ENCODE results near the gene TMEM139. TPM values are rescaled to one million over a fixed set of nuclear protein-coding genes. Genes with fewer than 3 reads are reported as not detected.
A peak's percentile ranks its signal among the peaks of the same experiment; 100 is the strongest.

The TMEM139 gene
- polyA plus RNA-seq, 3 donors: 0.55 TPM; not detected in 2

- H3K4me2 ChIP-seq (replicated peaks; ENCODE audit: extremely low read depth, low read length, poor library complexity, severe bottlenecking): peak overlapping the region; percentile 71
- H3K36me3 ChIP-seq (replicated peaks in 1 of 2; ENCODE audit: control insufficient read depth in 1 of 2, insufficient read depth in 2 of 2, low read length in 2 of 2): no peaks in the 10 kb centered on the region
- peaks cover 0 to 6% of the 10 kb centered on the region in 2 donors for H3K9me3 ChIP-seq (replicated peaks in 1 of 2; ENCODE audit: control insufficient read depth in 1 of 2, insufficient read depth in 1 of 2, low read length in 2 of 2)
- peaks cover 68 to 90% of the 10 kb centered on the region in 2 donors for H3K4me1 ChIP-seq (ENCODE audit: control insufficient read depth in 1 of 2, insufficient read depth in 2 of 2, low read length in 2 of 2)
- Mint-ChIP-seq H3K4me3 (peak overlapping the region in 1 of 2 donors; percentile 42), H3K27ac (peak overlapping the region; percentile 92 to 96 (median 95)), H3K9me3 (peaks cover 0 to 23% (median 11%) of the 10 kb centered on the region in 7 donors), H3K36me3 (peaks cover 6 to 20% of the 10 kb centered on the region in 2 donors), H3K27me3 (ENCODE audit: low read depth in 3 of 3) (peaks cover 0 to 2% (median 0%) of the 10 kb centered on the region in 3 donors), H3K4me1 (peaks cover 83% of the 10 kb centered on the region)
- no peak overlapping the region for H2AFZ ChIP-seq (ENCODE audit: insufficient read depth, low read depth, low read length, poor library complexity, severe bottlenecking)
- no CpG with 5 or more reads among the region's 1 CpG for WGBS (ENCODE audit: insufficient coverage)
- no peak for TF ChIP-seq CTCF (IDR thresholded peaks at IDR 0.05)
- no peak for DNase-seq
- H3K79me2 ChIP-seq (ENCODE audit: insufficient read depth, low read length): no peaks in the 10 kb centered on the region
- H3K27ac ChIP-seq (ENCODE audit: low read depth in 1 of 2, low read length in 2 of 2): peak overlapping the region; percentile 55 to 90
- no peak overlapping the region for H3K9ac ChIP-seq (ENCODE audit: insufficient read depth, low read length, poor library complexity, severe bottlenecking)
- intact Hi-C loops (cut with micrococcal nuclease): no loop called here
- no peaks in the 10 kb centered on the region for H3K27me3 ChIP-seq (ENCODE audit: control insufficient read depth in 2 of 2, insufficient read depth in 2 of 2, low read length in 2 of 2)
- peak overlapping the region in 1 of 3 experiments; percentile 64 for H3K4me3 ChIP-seq (replicated peaks in 1 of 3; ENCODE audit: low read depth in 2 of 3, low read length in 3 of 3)
- H4K20me1 ChIP-seq (ENCODE audit: insufficient read depth, low read length): no peaks in the 10 kb centered on the region
Measured at GRCh38 chr7:143238289-143238980, 46.3 kb upstream of the TMEM139 start.

GRCh38 chr7:143239813-143240212 lies 44.9 kb upstream of the TMEM139 start:
- peaks cover 6 to 20% of the 10 kb centered on the region in 2 donors for H3K36me3 Mint-ChIP-seq
- Histone ChIP-seq H3K79me2 (ENCODE audit: insufficient read depth, low read length) (no peaks in the 10 kb centered on the region), H3K9me3 (replicated peaks in 1 of 2; ENCODE audit: control insufficient read depth in 1 of 2, insufficient read depth in 1 of 2, low read length in 2 of 2) (peaks cover 0 to 6% of the 10 kb centered on the region in 2 donors), H2AFZ (ENCODE audit: insufficient read depth, low read depth, low read length, poor library complexity, severe bottlenecking) (no peak overlapping the region), H4K20me1 (ENCODE audit: insufficient read depth, low read length) (no peaks in the 10 kb centered on the region), H3K4me2 (replicated peaks; ENCODE audit: extremely low read depth, low read length, poor library complexity, severe bottlenecking) (peak overlapping the region; percentile 76), H3K27me3 (ENCODE audit: control insufficient read depth in 2 of 2, insufficient read depth in 2 of 2, low read length in 2 of 2) (no peaks in the 10 kb centered on the region), H3K4me3 (replicated peaks in 1 of 3; ENCODE audit: low read depth in 2 of 3, low read length in 3 of 3) (peak overlapping the region in 2 of 3 experiments; percentile 37 to 70), H3K9ac (ENCODE audit: insufficient read depth, low read length, poor library complexity, severe bottlenecking) (peak overlapping the region; percentile 51), H3K36me3 (replicated peaks in 1 of 2; ENCODE audit: control insufficient read depth in 1 of 2, insufficient read depth in 2 of 2, low read length in 2 of 2) (no peaks in the 10 kb centered on the region), H3K4me1 (ENCODE audit: control insufficient read depth in 1 of 2, insufficient read depth in 2 of 2, low read length in 2 of 2) (peaks cover 70 to 90% of the 10 kb centered on the region in 2 donors), H3K27ac (ENCODE audit: low read depth in 1 of 2, low read length in 2 of 2) (peak overlapping the region; percentile 59 to 90)
- H3K4me3 Mint-ChIP-seq: peak overlapping the region; percentile 48 to 76
- DNase-seq: peak; percentile 87 to 95 (median 92)
- peaks cover 0 to 2% (median 0%) of the 10 kb centered on the region in 3 donors for H3K27me3 Mint-ChIP-seq (ENCODE audit: low read depth in 3 of 3)
- H3K27ac Mint-ChIP-seq: peak overlapping the region; percentile 92 to 97 (median 95)
- peaks cover 85% of the 10 kb centered on the region for H3K4me1 Mint-ChIP-seq
- no peak for TF ChIP-seq CTCF (IDR thresholded peaks at IDR 0.05)
- peaks cover 0 to 23% (median 11%) of the 10 kb centered on the region in 7 donors for H3K9me3 Mint-ChIP-seq
- intact Hi-C loops (cut with micrococcal nuclease): loop anchor here in 1 of 2 donors (5.0 to 10.0 kb wide), 3 partner anchors 47 to 175 kb away; partner anchors contain the start of genes CASP2 and ZYX
